GM12878 (cell line): ENCODE data around the gene CDH5. TPM values are rescaled to one million over a fixed set of nuclear protein-coding genes. Genes with fewer than 3 reads are reported as not detected.

Experiments used
- ATAC-seq: fragments of 200-7000 bp; cut with Tn5 transposase; 3 replicates; pipeline ENCODE4 v1.9.1; 2020; ENCODE audit warnings: mild to moderate bottlenecking, moderate library complexity
- BruUV-seq: library from RNA; stranded (reverse); fragments of 400-500 nt; replicated peaks from 2 replicates; lab custom pipeline; 2021; lab: Mats Ljungman, UMichigan
- CTCF ChIA-PET: fragments of 300-600 bp; sonication (Branson Sonifier 250); formaldehyde crosslinking; extraction: SDS; loops from one replicate; lab custom pipeline; 2021; ENCODE audit warnings: inconsistent platforms; lab: Yijun Ruan, JAX
- POLR2A ChIA-PET: fragments of 350-600 bp; formaldehyde crosslinking; extraction: SDS; loops from one replicate; lab custom pipeline; 2021; ENCODE audit warnings: inconsistent platforms; lab: Charles Lee
- RAD21 ChIA-PET: fragments of 300-600 bp; sonication (Branson Sonifier 250); formaldehyde crosslinking; loops from one replicate; lab custom pipeline; 2023; ENCODE audit warnings: antibody characterized with exemption; ENCODE audit not compliant: unreplicated experiment; lab: Charles Lee
- SMC1A ChIA-PET: fragments of 300-600 bp; sonication (Branson Sonifier 250); formaldehyde crosslinking; loops from one replicate; lab custom pipeline; 2023; ENCODE audit not compliant: unreplicated experiment, uncharacterized antibody; lab: Charles Lee
- DNase-seq: peaks from one replicate; pipeline ENCODE4 v3.0.0-alpha.2; 2011; ENCODE audit warnings: low read depth, low spot score
- FAIRE-seq: peaks from 3 replicates; lab custom pipeline; 2011; peaks lifted over from hg19 to GRCh38; lab: Jason Lieb, UNC
- H2AFZ ChIP-seq: 2 replicates; pipeline ENCODE4 v1.6.0; 2011; ENCODE audit warnings: low read depth, low read length, control low read depth; ENCODE audit not compliant: control insufficient read depth
- H3K27ac ChIP-seq: 2 replicates; pipeline ENCODE4 v1.5.1; 2011; ENCODE audit warnings: control low read depth; ENCODE audit not compliant: control insufficient read depth, insufficient read depth
- H3K27me3 ChIP-seq, 2 experiments: replicated peaks in 1 of 2; 2 replicates each; pipeline versions ENCODE4 v1.6.0 to v1.6.1; 2011; ENCODE audit warnings: low read length in 1 of 2; ENCODE audit not compliant: control insufficient read depth in 2 of 2, insufficient read depth in 2 of 2
- H3K36me3 ChIP-seq, 2 experiments: 2 replicates each; pipeline ENCODE4 v1.5.1; 2011; ENCODE audit warnings: low read length in 1 of 2; ENCODE audit not compliant: control insufficient read depth in 2 of 2, insufficient read depth in 2 of 2
- H3K4me1 ChIP-seq: 2 replicates; pipeline ENCODE4 v1.6.1; 2011; ENCODE audit warnings: mild to moderate bottlenecking, low read length, moderate library complexity, mixed read lengths; ENCODE audit not compliant: control insufficient read depth, insufficient read depth
- H3K4me2 ChIP-seq: 2 replicates; pipeline ENCODE4 v1.6.0; 2011; ENCODE audit warnings: control low read depth; ENCODE audit not compliant: control insufficient read depth, insufficient read depth
- H3K4me3 ChIP-seq: fragments of 200-600 bp; sonication (generic); 2 replicates; pipeline ENCODE4 v1.5.1; 2016
- H3K79me2 ChIP-seq: 2 replicates; pipeline ENCODE4 v1.6.0; 2011; ENCODE audit warnings: low read length; ENCODE audit not compliant: control insufficient read depth, insufficient read depth
- H3K9ac ChIP-seq: 2 replicates; pipeline ENCODE4 v1.8.0; 2011; ENCODE audit warnings: low read length, control low read depth, mixed read lengths; ENCODE audit not compliant: control insufficient read depth, insufficient read depth
- H3K9me3 ChIP-seq: replicated peaks from 3 replicates; pipeline ENCODE4 v1.5.1; 2011; ENCODE audit warnings: mild to moderate bottlenecking, low read length; ENCODE audit not compliant: control insufficient read depth, insufficient read depth
- H4K20me1 ChIP-seq: 2 replicates; pipeline ENCODE4 v1.6.0; 2011; ENCODE audit not compliant: control insufficient read depth, insufficient read depth
- RELB ChIP-seq: fragments of 450-650 bp; IDR thresholded peaks from 2 replicates; pipeline ENCODE4 v1.6.1; 2017; ENCODE audit warnings: low read depth, mild to moderate bottlenecking, moderate library complexity
- SMC3 ChIP-seq: IDR thresholded peaks from 2 replicates; pipeline ENCODE4 v1.6.1; 2011; ENCODE audit warnings: low read length, improper control_type of control experiment, borderline replicate concordance
- ZSCAN29 ChIP-seq: fragments of 450-650 bp; IDR thresholded peaks from 2 replicates; pipeline ENCODE4 v1.6.1; 2017; ENCODE audit warnings: mild to moderate bottlenecking, moderate library complexity
- WGBS: methylation state at CpG from one replicate; pipeline ENCODE4 v1.1.6; 2016; ENCODE audit warnings: low lambda C conversion rate; ENCODE audit not compliant: insufficient replicate concordance, insufficient coverage; ENCODE audit errors: missing lambda C conversion rate; 5-methylcytosine and 5-hydroxymethylcytosine counted together
- in situ Hi-C: fragments of 300-500 bp; cut with MboI; formaldehyde crosslinking; loops from 9 replicates; pipeline ENCODE4 v1.14.3; 2018; ENCODE audit warnings: mixed read lengths
- intact Hi-C: fragments of 100-400 bp; cut with micrococcal nuclease; formaldehyde crosslinking; loops from one replicate; pipeline ENCODE4 v1.14.2; 2022; ENCODE audit not compliant: unreplicated experiment
- polyA plus RNA-seq, 11 experiments: library from polyadenylated mRNA; depleted of rRNA in 4 of 11; unstranded in 6 of 11; stranded (reverse) in 5 of 11; fragments of >200 nt; fragmentation: Nextera tagmentation in 4 of 11; fragmentation: Illumina TruSeq in 1 of 11; extraction: Ambion mirVana in 4 of 11; extraction: Trizol in 1 of 11; gene quantifications; 1 replicate in 1 of 11; 2 replicates in 10 of 11; pipeline versions ENCODE4 v1.2.1 to v1.2.3, GENCODE V29; 2011 to 2016; ENCODE audit warnings: inconsistent platforms in 2 of 11, missing spikeins in 2 of 11, low read depth in 1 of 11
- total RNA-seq, 4 experiments: library from RNA; depleted of rRNA in 3 of 4; stranded (reverse); fragments of >200 nt in 3 of 4; fragmentation: Illumina TruSeq in 1 of 4; extraction: Trizol in 1 of 4; gene quantifications; 2 replicates each; pipeline versions ENCODE4 v1.2.1 to v1.2.3, GENCODE V29; 2013 to 2021

Gene CDH5
- total and polyA plus RNA-seq, 10 of the 15 experiments (the other 5 are each of a cell fraction or from before 2014, with no cell fraction given): not detected

DNA sequence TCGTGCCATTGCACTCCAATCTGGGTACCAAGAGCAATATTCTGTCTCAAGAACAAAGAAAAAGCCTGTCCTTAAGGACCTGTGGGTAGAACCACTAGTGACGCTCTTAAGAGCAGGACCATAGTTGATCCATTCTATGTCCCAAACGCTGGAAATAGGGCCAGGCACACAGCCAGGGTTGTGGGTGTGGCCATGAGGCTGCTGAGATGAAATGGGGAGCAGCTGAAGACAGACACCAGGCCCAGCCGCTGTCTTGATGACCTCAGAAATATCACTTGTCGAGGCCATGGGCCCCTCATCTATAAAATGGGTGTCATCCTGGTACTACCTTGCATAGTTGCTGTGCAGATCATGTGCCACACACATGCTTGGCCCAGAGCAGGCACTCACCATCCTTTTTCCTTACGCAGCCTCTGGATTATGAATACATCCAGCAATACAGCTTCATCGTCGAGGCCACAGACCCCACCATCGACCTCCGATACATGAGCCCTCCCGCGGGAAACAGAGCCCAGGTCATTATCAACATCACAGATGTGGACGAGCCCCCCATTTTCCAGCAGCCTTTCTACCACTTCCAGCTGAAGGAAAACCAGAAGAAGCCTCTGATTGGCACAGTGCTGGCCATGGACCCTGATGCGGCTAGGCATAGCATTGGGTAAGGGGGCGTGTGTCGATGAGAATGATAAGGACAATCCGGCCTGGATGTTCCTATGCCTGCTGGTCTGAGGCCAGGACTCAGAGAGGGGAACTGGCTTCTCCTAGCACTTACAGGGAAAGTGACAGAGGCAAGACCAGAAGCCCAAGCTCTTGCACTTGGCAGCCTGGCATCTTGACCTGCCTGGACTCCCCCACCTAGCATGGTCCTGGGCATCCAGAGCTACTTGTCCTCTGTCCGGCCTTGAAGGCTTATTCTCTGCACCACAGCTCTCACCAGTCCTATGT lies 25.5 kb downstream of the CDH5 start:
- no peak for TF ChIP-seq RELB
- no peak for ATAC-seq
- no peaks in the 10 kb centered on the region for H3K79me2 ChIP-seq
- no peaks in the 10 kb centered on the region for H3K9me3 ChIP-seq
- H4K20me1 ChIP-seq: no peaks in the 10 kb centered on the region
- in situ Hi-C loops (no loop called here), intact Hi-C loops (no loop called here)
- H3K9ac ChIP-seq: no peak overlapping the region
- ChIA-PET CTCF (no interaction called here), SMC1A (no interaction called here), POLR2A (interaction anchor here (0.7 kb wide), 1 partner anchor 255 kb away, joined by 4 read pairs; no protein-coding TSS in a partner anchor), RAD21 (no interaction called here)
- H3K4me2 ChIP-seq: no peak overlapping the region
- no peaks in the 10 kb centered on the region for H3K36me3 ChIP-seq
- no peaks in the 10 kb centered on the region for H3K4me1 ChIP-seq
- H3K27ac ChIP-seq: no peak overlapping the region
- no peak overlapping the region for H2AFZ ChIP-seq
- FAIRE-seq: no peak
- H3K27me3 ChIP-seq: no peaks in the 10 kb centered on the region
- no TSS peak for BruUV-seq
- no peak for DNase-seq
- WGBS: 40% methylated on average over 18 of the region's 18 CpGs
- H3K4me3 ChIP-seq: no peak overlapping the region

GRCh38 chr16:66395806-66396555 lies 29.5 kb downstream of the CDH5 start:
- 28% methylated on average over 7 of the region's 7 CpGs for WGBS
- in situ Hi-C loops (no loop called here), intact Hi-C loops (no loop called here)
- Histone ChIP-seq H3K4me3 (no peak overlapping the region), H3K9ac (no peak overlapping the region), H3K27me3 (peaks cover 0 to 1% of the 10 kb centered on the region in 2 experiments; a peak in 3 of 4 replicates), H3K27ac (no peak overlapping the region), H3K9me3 (no peaks in the 10 kb centered on the region), H2AFZ (no peak overlapping the region), H3K79me2 (no peaks in the 10 kb centered on the region), H4K20me1 (no peaks in the 10 kb centered on the region), H3K4me2 (no peak overlapping the region), H3K4me1 (no peaks in the 10 kb centered on the region), H3K36me3 (no peaks in the 10 kb centered on the region)
- RAD21 ChIA-PET: no interaction called here
- BruUV-seq: no TSS peak
- FAIRE-seq (no peak), DNase-seq (no peak), ATAC-seq (no peak)
- POLR2A ChIA-PET: no interaction called here
- CTCF ChIA-PET: interaction anchor here (1.2 to 1.7 kb wide), 2 partner anchors 10 to 38 kb away, joined by 3 to 6 read pairs; no protein-coding TSS in a partner anchor
- no peak for TF ChIP-seq RELB
- TF ChIP-seq ZSCAN29: no peak
- TF ChIP-seq SMC3: no peak
- SMC1A ChIA-PET: no interaction called here
